IPS-11a (cell line): ENCODE data around the gene CHFR.
"Not testable (repeated sequence)": the region's sequence is repeated elsewhere in the genome, so short reads cannot be mapped to it uniquely, and the experiment has no call there.

Source experiments
- H3K4me3 ChIP-seq: one replicate; pipeline ENCODE4 v1.5.1; 2013; ENCODE audit warnings: low read depth, low read length, control low read depth

CHFR gene

GRCh38 chr12:132812631-132813305, 74.6 kb downstream of the CHFR start:
- H3K4me3 ChIP-seq, result no peak overlapping the region

- H3K4me3 ChIP-seq, result not testable (repeated sequence)
These were observed 78.0 kb downstream of the CHFR start for GRCh38 chr12:132809391-132809790.

- H3K4me3 ChIP-seq, result no peak overlapping the region
These were observed 79.9 kb downstream of the CHFR start for GRCh38 chr12:132807295-132808092.

GRCh38 chr12:132806857-132807256, 80.5 kb downstream of the CHFR start:
- no peak overlapping the region for H3K4me3 ChIP-seq

- no peak overlapping the region for H3K4me3 ChIP-seq
These were observed 83.0 kb downstream of the CHFR start for GRCh38 chr12:132804426-132804861.

- H3K4me3 ChIP-seq, result no peak overlapping the region
These were observed 83.5 kb downstream of the CHFR start for GRCh38 chr12:132803888-132804287.

- H3K4me3 ChIP-seq, result no peak overlapping the region
These were observed 84.3 kb downstream of the CHFR start for GRCh38 chr12:132803125-132803524.

- no peak overlapping the region for H3K4me3 ChIP-seq
These were observed 85.7 kb downstream of the CHFR start for GRCh38 chr12:132801741-132802140.

- no peak overlapping the region for H3K4me3 ChIP-seq
These were observed 88.6 kb downstream of the CHFR start for GRCh38 chr12:132798836-132799235.

GRCh38 chr12:132797820-132798570, 89.4 kb downstream of the CHFR start:
- no peak overlapping the region for H3K4me3 ChIP-seq

- no peak overlapping the region for H3K4me3 ChIP-seq
These were observed 91.6 kb downstream of the CHFR start for GRCh38 chr12:132795847-132796246.

GRCh38 chr12:132791940-132792339, 95.5 kb downstream of the CHFR start:
- not testable (repeated sequence) for H3K4me3 ChIP-seq

- H3K4me3 ChIP-seq, result no peak overlapping the region
These were observed 98.3 kb downstream of the CHFR start for GRCh38 chr12:132789099-132789471.

GRCh38 chr12:132788375-132789098, 98.9 kb downstream of the CHFR start:
- no peak overlapping the region for H3K4me3 ChIP-seq

GRCh38 chr12:132787877-132788276, 99.5 kb downstream of the CHFR start:
- no peak overlapping the region for H3K4me3 ChIP-seq

- no peak overlapping the region for H3K4me3 ChIP-seq
These were observed 101.2 kb downstream of the CHFR start for GRCh38 chr12:132786192-132786591.

GRCh38 chr12:132784580-132784979, 102.8 kb downstream of the CHFR start:
- no peak overlapping the region for H3K4me3 ChIP-seq

- no peak overlapping the region for H3K4me3 ChIP-seq
These were observed 103.4 kb downstream of the CHFR start for GRCh38 chr12:132783917-132784531.
